HEK293T (cell line): ENCODE data around the gene THAP10.

Experiments
- ARNT ChIP-seq: fragments of 450-650 bp; IDR thresholded peaks from 2 replicates; pipeline ENCODE4 v1.6.1; 2017; ENCODE audit warnings: mild to moderate bottlenecking
- BHLHE40 ChIP-seq: fragments of 450-650 bp; IDR thresholded peaks from 2 replicates; pipeline ENCODE4 v1.6.1; 2016; ENCODE audit warnings: mild to moderate bottlenecking, moderate library complexity, borderline replicate concordance
- ELF4 ChIP-seq: fragments of 450-650 bp; IDR thresholded peaks from 2 replicates; pipeline ENCODE4 v1.6.1; 2017; ENCODE audit warnings: antibody characterized with exemption
- FOXK2 ChIP-seq: fragments of 450-650 bp; IDR thresholded peaks from 2 replicates; pipeline ENCODE4 v1.6.1; 2016; ENCODE audit warnings: mild to moderate bottlenecking
- SP1 ChIP-seq: fragments of 450-650 bp; IDR thresholded peaks from 2 replicates; pipeline ENCODE4 v1.6.1; 2017
- SUZ12 ChIP-seq: fragments of 450-650 bp; IDR thresholded peaks from 2 replicates; pipeline ENCODE4 v1.6.1; 2016; ENCODE audit warnings: mild to moderate bottlenecking
- TARDBP ChIP-seq: fragments of 450-650 bp; IDR thresholded peaks from 2 replicates; pipeline ENCODE4 v1.6.1; 2016
- TF ChIP-seq, protein P1 (sequence below): fragments of 450-650 bp; IDR thresholded peaks from 2 replicates; pipeline ENCODE4 v1.6.1; 2016

- no peak for TF ChIP-seq SP1
- TF ChIP-seq BHLHE40, result no peak
- no peak for TF ChIP-seq ELF4
- TF ChIP-seq TARDBP, result no peak
- no peak for TF ChIP-seq SUZ12
- TF ChIP-seq, protein P1, sequence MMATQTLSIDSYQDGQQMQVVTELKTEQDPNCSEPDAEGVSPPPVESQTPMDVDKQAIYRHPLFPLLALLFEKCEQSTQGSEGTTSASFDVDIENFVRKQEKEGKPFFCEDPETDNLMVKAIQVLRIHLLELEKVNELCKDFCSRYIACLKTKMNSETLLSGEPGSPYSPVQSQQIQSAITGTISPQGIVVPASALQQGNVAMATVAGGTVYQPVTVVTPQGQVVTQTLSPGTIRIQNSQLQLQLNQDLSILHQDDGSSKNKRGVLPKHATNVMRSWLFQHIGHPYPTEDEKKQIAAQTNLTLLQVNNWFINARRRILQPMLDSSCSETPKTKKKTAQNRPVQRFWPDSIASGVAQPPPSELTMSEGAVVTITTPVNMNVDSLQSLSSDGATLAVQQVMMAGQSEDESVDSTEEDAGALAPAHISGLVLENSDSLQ, result no peak
- TF ChIP-seq ARNT, result no peak
- TF ChIP-seq FOXK2, result no peak
Observed at GRCh38 chr15:70867911-70868467, 24.2 kb downstream of the THAP10 start.
